Measurements from ENCODE around the gene GALK1. TPM values are rescaled to one million over a fixed set of nuclear protein-coding genes. Genes with fewer than 3 reads are reported as not detected.
A peak's percentile ranks its signal among the peaks of the same experiment; 100 is the strongest.

GALK1 gene
- total and polyA plus RNA-seq, 2 of the 13 experiments (the other 11 are each of a cell fraction or from before 2014, with no cell fraction given) = 59.9 to 93.6 TPM

DNA sequence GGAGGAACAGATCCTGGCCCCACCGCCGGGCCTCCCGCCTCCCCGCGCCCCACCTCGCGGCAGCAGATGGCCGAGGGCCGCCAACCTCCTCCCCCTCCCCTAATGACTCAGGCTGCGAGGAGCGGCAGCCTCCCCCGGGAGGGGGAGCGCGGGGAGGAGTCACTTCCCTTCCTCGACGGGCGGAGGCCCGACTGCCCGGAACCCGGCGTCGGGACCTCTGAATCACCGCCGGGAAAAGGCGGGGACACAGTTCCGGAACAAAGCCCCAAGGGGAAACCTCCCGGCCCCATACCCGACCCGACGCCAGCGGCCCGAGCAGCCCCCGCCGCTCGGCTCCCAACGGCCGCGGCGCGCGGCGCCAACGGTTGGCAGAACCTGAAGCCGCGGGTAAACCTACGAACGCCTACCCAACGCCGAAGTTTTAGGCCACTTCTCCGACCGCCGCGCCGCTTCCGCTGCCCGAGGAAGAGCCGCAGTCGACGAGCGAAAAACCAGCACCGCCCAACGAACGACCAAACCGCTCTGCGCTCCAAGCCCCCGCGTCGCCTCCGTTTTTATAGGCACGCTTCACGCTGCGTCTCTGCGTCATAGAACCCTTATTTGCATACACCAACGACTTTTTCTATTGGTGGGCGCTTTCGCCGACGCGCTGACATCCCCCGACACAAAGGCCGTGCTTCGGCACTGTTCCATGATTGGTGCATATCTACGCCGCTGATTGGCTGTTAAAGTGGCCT is 14.4 kb upstream of the GALK1 start (continued):
- TF ChIP-seq, protein P1, sequence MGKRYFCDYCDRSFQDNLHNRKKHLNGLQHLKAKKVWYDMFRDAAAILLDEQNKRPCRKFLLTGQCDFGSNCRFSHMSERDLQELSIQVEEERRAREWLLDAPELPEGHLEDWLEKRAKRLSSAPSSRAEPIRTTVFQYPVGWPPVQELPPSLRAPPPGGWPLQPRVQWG (CRISPR knock-in tag; IDR thresholded peaks at IDR 0.05; ENCODE audit: borderline replicate concordance, low read depth) = no peak
- TF ChIP-seq FOXO1 (CRISPR knock-in tag; IDR thresholded peaks at IDR 0.05) (peak; percentile 73), NFE2 (CRISPR knock-in tag; IDR thresholded peaks at IDR 0.05) (no peak), ZNF746 (CRISPR knock-in tag; IDR thresholded peaks at IDR 0.05) (no peak), ZNF101 (CRISPR knock-in tag; IDR thresholded peaks at IDR 0.05; ENCODE audit: borderline replicate concordance, low read depth) (no peak), ZNF720 (CRISPR knock-in tag; IDR thresholded peaks at IDR 0.05) (no peak), SMAD9 (CRISPR knock-in tag; IDR thresholded peaks at IDR 0.05) (0 out of 2 replicates have a peak, but pooled peaks have one; percentile 51), ZNF382 (CRISPR knock-in tag; IDR thresholded peaks at IDR 0.05; ENCODE audit: borderline replicate concordance) (no peak), YY1 (IDR thresholded peaks at IDR 0.05; ENCODE audit: insufficient read depth, insufficient replicate concordance, low read depth, low read length) (peak; percentile 80), ZFYVE20 (CRISPR knock-in tag; IDR thresholded peaks at IDR 0.05; ENCODE audit: borderline replicate concordance, low read depth) (peak; percentile 92; the same call in 1 of the 2 replicates), ZNF713 (CRISPR knock-in tag; IDR thresholded peaks at IDR 0.05) (no peak; the same call in 1 of the 2 replicates), ZBTB3 (CRISPR knock-in tag; IDR thresholded peaks at IDR 0.05; ENCODE audit: borderline replicate concordance, low read depth) (no peak; the same call in 1 of the 2 replicates), ARNTL (CRISPR knock-in tag; IDR thresholded peaks at IDR 0.05) (peak; percentile 58; the same call in 1 of the 2 replicates), SOX6 (IDR thresholded peaks at IDR 0.05) (no peak), SOX6 (CRISPR knock-in tag; IDR thresholded peaks at IDR 0.05) (peak; percentile 79), LCORL (IDR thresholded peaks at IDR 0.05) (no peak), LCORL (CRISPR knock-in tag; IDR thresholded peaks at IDR 0.05) (no peak), ZNF3 (CRISPR knock-in tag; IDR thresholded peaks at IDR 0.05) (no peak), SP140L (CRISPR knock-in tag; IDR thresholded peaks at IDR 0.05; ENCODE audit: borderline replicate concordance) (peak; percentile 79; the same call in 1 of the 2 replicates)
- TF ChIP-seq, protein P2, sequence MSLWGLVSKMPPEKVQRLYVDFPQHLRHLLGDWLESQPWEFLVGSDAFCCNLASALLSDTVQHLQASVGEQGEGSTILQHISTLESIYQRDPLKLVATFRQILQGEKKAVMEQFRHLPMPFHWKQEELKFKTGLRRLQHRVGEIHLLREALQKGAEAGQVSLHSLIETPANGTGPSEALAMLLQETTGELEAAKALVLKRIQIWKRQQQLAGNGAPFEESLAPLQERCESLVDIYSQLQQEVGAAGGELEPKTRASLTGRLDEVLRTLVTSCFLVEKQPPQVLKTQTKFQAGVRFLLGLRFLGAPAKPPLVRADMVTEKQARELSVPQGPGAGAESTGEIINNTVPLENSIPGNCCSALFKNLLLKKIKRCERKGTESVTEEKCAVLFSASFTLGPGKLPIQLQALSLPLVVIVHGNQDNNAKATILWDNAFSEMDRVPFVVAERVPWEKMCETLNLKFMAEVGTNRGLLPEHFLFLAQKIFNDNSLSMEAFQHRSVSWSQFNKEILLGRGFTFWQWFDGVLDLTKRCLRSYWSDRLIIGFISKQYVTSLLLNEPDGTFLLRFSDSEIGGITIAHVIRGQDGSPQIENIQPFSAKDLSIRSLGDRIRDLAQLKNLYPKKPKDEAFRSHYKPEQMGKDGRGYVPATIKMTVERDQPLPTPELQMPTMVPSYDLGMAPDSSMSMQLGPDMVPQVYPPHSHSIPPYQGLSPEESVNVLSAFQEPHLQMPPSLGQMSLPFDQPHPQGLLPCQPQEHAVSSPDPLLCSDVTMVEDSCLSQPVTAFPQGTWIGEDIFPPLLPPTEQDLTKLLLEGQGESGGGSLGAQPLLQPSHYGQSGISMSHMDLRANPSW (CRISPR knock-in tag; IDR thresholded peaks at IDR 0.05; ENCODE audit: borderline replicate concordance) = no peak
- TF ChIP-seq, protein P3, sequence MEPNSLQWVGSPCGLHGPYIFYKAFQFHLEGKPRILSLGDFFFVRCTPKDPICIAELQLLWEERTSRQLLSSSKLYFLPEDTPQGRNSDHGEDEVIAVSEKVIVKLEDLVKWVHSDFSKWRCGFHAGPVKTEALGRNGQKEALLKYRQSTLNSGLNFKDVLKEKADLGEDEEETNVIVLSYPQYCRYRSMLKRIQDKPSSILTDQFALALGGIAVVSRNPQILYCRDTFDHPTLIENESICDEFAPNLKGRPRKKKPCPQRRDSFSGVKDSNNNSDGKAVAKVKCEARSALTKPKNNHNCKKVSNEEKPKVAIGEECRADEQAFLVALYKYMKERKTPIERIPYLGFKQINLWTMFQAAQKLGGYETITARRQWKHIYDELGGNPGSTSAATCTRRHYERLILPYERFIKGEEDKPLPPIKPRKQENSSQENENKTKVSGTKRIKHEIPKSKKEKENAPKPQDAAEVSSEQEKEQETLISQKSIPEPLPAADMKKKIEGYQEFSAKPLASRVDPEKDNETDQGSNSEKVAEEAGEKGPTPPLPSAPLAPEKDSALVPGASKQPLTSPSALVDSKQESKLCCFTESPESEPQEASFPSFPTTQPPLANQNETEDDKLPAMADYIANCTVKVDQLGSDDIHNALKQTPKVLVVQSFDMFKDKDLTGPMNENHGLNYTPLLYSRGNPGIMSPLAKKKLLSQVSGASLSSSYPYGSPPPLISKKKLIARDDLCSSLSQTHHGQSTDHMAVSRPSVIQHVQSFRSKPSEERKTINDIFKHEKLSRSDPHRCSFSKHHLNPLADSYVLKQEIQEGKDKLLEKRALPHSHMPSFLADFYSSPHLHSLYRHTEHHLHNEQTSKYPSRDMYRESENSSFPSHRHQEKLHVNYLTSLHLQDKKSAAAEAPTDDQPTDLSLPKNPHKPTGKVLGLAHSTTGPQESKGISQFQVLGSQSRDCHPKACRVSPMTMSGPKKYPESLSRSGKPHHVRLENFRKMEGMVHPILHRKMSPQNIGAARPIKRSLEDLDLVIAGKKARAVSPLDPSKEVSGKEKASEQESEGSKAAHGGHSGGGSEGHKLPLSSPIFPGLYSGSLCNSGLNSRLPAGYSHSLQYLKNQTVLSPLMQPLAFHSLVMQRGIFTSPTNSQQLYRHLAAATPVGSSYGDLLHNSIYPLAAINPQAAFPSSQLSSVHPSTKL (CRISPR knock-in tag; IDR thresholded peaks at IDR 0.05) = no peak
- TF ChIP-seq, protein P4, sequence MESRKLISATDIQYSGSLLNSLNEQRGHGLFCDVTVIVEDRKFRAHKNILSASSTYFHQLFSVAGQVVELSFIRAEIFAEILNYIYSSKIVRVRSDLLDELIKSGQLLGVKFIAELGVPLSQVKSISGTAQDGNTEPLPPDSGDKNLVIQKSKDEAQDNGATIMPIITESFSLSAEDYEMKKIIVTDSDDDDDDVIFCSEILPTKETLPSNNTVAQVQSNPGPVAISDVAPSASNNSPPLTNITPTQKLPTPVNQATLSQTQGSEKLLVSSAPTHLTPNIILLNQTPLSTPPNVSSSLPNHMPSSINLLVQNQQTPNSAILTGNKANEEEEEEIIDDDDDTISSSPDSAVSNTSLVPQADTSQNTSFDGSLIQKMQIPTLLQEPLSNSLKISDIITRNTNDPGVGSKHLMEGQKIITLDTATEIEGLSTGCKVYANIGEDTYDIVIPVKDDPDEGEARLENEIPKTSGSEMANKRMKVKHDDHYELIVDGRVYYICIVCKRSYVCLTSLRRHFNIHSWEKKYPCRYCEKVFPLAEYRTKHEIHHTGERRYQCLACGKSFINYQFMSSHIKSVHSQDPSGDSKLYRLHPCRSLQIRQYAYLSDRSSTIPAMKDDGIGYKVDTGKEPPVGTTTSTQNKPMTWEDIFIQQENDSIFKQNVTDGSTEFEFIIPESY (CRISPR knock-in tag; IDR thresholded peaks at IDR 0.05) = no peak; the same call in none of the 2 replicates

All from HepG2 (cell line).